Breast epithelium (tissue), 3 donors: ENCODE data around the gene KIF22.

Source experiments
- POLR2A ChIP-seq: fragments of 450-650 bp; IDR thresholded peaks from one replicate; pipeline ENCODE4 v1.6.1; 2016; ENCODE audit warnings: antibody characterized with exemption, mild to moderate bottlenecking, moderate library complexity
- POLR2AphosphoS5 ChIP-seq, 3 donors: sonication (generic); formaldehyde crosslinking; IDR thresholded peaks; one replicate each; pipeline ENCODE4 v1.6.1; 2017; ENCODE audit warnings: antibody characterized with exemption in 3 of 3

DNA sequence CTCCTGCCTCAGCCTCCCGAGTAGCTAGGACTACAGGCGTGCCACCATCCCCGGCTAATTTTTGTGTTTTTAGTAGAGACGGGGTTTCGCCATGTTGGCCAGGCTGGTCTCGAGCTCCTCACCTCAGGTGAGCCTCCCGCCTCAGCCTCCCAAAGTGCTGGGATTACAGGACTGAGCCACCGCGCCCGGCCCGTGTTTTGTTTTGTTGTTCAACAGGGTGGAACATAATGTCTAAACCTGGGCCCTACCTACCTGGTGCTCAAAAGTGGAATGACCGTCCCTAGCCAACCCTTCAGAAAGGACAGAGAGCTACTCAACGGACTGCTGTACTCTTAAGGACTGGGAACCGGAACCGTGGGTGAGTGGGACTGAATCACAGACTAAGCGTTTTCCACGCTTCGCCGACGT lies 772 bp upstream of the KIF22 start:
- no peak for TF ChIP-seq POLR2AphosphoS5 (IDR thresholded peaks at IDR 0.05)
- TF ChIP-seq POLR2A, result no peak
